ENCODE data around the gene IFI6. TPM values are rescaled to one million over a fixed set of nuclear protein-coding genes. Genes with fewer than 3 reads are reported as not detected.
A peak's percentile ranks its signal among the peaks of the same experiment; 100 is the strongest.

IFI6 gene
- total RNA-seq, result 10 to 100 TPM in 2 of 4 donors, 1 to 10 TPM in 2; 1.2 to 28.1 (median 14.2) TPM

- Histone ChIP-seq H3K4me3 (peak within 1 kb of the TSS; percentile 31 to 53 (median 39)), H3K4me1 (peaks cover 0 to 35% (median 8%) of the 10 kb centered on the region in 4 donors), H3K27me3 (no peaks in the 10 kb centered on the region), H3K36me3 (no peaks in the 10 kb centered on the region), H3K9me3 (no peaks in the 10 kb centered on the region), H3K27ac (peak within 1 kb of the TSS; percentile 82 to 94 (median 90))
- peak; percentile 2 to 77 (median 42) for TF ChIP-seq CTCF (IDR thresholded peaks at IDR 0.05)
- TF ChIP-seq EP300 (IDR thresholded peaks at IDR 0.05; ENCODE audit: low read depth), result no peak
- TF ChIP-seq POLR2AphosphoS5 (IDR thresholded peaks at IDR 0.05), result peak; percentile 72 to 81 (median 78)
- peak; percentile 53 for TF ChIP-seq POLR2A (IDR thresholded peaks at IDR 0.05)
- in situ Hi-C loops (cut with MboI; ENCODE audit: low pct_ligation_motif_present in 1 of 4, low pct_unique_long_range_greater_than_20kb in 1 of 4, low sequenced_read_pairs in 3 of 4) (loop anchor here in 1 of 4 donors (10.0 kb wide), 1 partner anchor 53 kb away; the partner anchor contains the start of gene FAM76A), intact Hi-C loops (cut with DNase I; ENCODE audit: low total_unique reads) (loop anchor here (10.0 kb wide), 1 partner anchor 53 kb away; the partner anchor contains the start of gene FAM76A)
- peak; percentile 84 for DNase-seq
- WGBS, 2 donors (ENCODE audit: low coverage in 1 of 2), result 0 to 1% methylated on average over 1 to 10 of the region's 10 CpGs
Measured at GRCh38 chr1:27671964-27672749, at the start of gene IFI6. Gene IFI6, minus strand, starts transcription at chr1:27672192. Its CDS starts 2,878 bp downstream, at chr1:27669314.

- WGBS, 2 donors (ENCODE audit: low coverage in 1 of 2), result 59 to 60% methylated on average over 5 of the region's 5 CpGs
- no peaks in the 10 kb centered on the region for H3K27me3 ChIP-seq
- no peak overlapping the region for H3K4me3 ChIP-seq
- no peaks in the 10 kb centered on the region for H3K4me1 ChIP-seq
- intact Hi-C loops (cut with DNase I; ENCODE audit: low total_unique reads) (loop anchor here (10.0 kb wide), 1 partner anchor 45 kb away; the partner anchor contains the start of gene IFI6), in situ Hi-C loops (cut with MboI; ENCODE audit: low pct_ligation_motif_present in 1 of 4, low pct_unique_long_range_greater_than_20kb in 1 of 4, low sequenced_read_pairs in 3 of 4) (loop anchor here in 1 of 4 donors (10.0 kb wide), 1 partner anchor 45 kb away; the partner anchor contains the start of gene IFI6)
- H3K27ac ChIP-seq, result no peak overlapping the region
- no peaks in the 10 kb centered on the region for H3K36me3 ChIP-seq
- H3K9me3 ChIP-seq, result no peaks in the 10 kb centered on the region
- DNase-seq, result no peak
- no peak for TF ChIP-seq POLR2A (IDR thresholded peaks at IDR 0.05)
- no peak for TF ChIP-seq POLR2AphosphoS5 (IDR thresholded peaks at IDR 0.05)
- TF ChIP-seq EP300 (IDR thresholded peaks at IDR 0.05; ENCODE audit: low read depth), result no peak
- TF ChIP-seq CTCF (IDR thresholded peaks at IDR 0.05), result peak in 2 of 5 experiments; percentile 15 to 17
Measured at GRCh38 chr1:27719286-27720251, 47.6 kb upstream of the IFI6 start.

- intact Hi-C loops (cut with DNase I; ENCODE audit: low total_unique reads), result no loop called here
- no peak overlapping the region for H3K4me3 ChIP-seq
- no peaks in the 10 kb centered on the region for H3K9me3 ChIP-seq
- no peaks in the 10 kb centered on the region for H3K36me3 ChIP-seq
- H3K27me3 ChIP-seq, result no peaks in the 10 kb centered on the region
- in situ Hi-C loops (cut with MboI; ENCODE audit: low pct_ligation_motif_present in 1 of 4, low pct_unique_long_range_greater_than_20kb in 1 of 4, low sequenced_read_pairs in 3 of 4), result no loop called here
- no peak for DNase-seq
- no peaks in the 10 kb centered on the region for H3K4me1 ChIP-seq
- TF ChIP-seq POLR2AphosphoS5 (IDR thresholded peaks at IDR 0.05) (no peak), POLR2A (IDR thresholded peaks at IDR 0.05) (no peak), EP300 (IDR thresholded peaks at IDR 0.05; ENCODE audit: low read depth) (no peak), CTCF (IDR thresholded peaks at IDR 0.05) (no peak)
- WGBS, 2 donors (ENCODE audit: low coverage in 1 of 2), result 78 to 80% methylated on average over 2 of the region's 2 CpGs
- H3K27ac ChIP-seq, result no peak overlapping the region
Measured at GRCh38 chr1:27716262-27716895, 44.4 kb upstream of the IFI6 start.
